ENCODE measurements around the gene ZNF789. TPM values are rescaled to one million over a fixed set of nuclear protein-coding genes. Genes with fewer than 3 reads are reported as not detected.

Gene ZNF789
- total and polyA plus RNA-seq, 4 donors, result 1.6 to 7.4 (median 4.8) TPM

GRCh38 chr7:99504281-99504602, 31.6 kb downstream of the ZNF789 start:
- Histone ChIP-seq H3K4me1 (ENCODE audit: control insufficient read depth in 4 of 4, insufficient read depth in 4 of 4, low read length in 3 of 4) (peaks cover 5 to 27% (median 24%) of the 10 kb centered on the region in 4 donors), H3K9me3 (ENCODE audit: control insufficient read depth in 4 of 4, low read length in 3 of 4) (no peaks in the 10 kb centered on the region), H3K27me3 (ENCODE audit: control insufficient read depth in 4 of 4, insufficient read depth in 4 of 4, low read length in 3 of 4) (no peaks in the 10 kb centered on the region), H3K9ac (ENCODE audit: low read depth in 1 of 2, low read length in 2 of 2) (no peak overlapping the region), H3K27ac (ENCODE audit: low read depth in 1 of 2, low read length in 2 of 2) (peak overlapping the region; percentile 94 to 98), H3K4me3 (ENCODE audit: low read depth in 1 of 3, low read length in 3 of 3) (peak overlapping the region; percentile 80 to 98 (median 88)), H3K36me3 (ENCODE audit: control insufficient read depth in 4 of 4, insufficient read depth in 3 of 4, low read depth in 1 of 4, low read length in 3 of 4) (peaks cover 0 to 2% (median 0%) of the 10 kb centered on the region in 4 donors)
- WGBS, result 11% methylated on average over 19 of the region's 19 CpGs
- TF ChIP-seq JUND (IDR thresholded peaks at IDR 0.05), result no peak
- peak in 1 of 2 donors; percentile 69 for TF ChIP-seq EGR1 (IDR thresholded peaks at IDR 0.05; ENCODE audit: low read depth in 2 of 2)
- no peak for TF ChIP-seq HNF4G (IDR thresholded peaks at IDR 0.05)
- TF ChIP-seq, protein P1, sequence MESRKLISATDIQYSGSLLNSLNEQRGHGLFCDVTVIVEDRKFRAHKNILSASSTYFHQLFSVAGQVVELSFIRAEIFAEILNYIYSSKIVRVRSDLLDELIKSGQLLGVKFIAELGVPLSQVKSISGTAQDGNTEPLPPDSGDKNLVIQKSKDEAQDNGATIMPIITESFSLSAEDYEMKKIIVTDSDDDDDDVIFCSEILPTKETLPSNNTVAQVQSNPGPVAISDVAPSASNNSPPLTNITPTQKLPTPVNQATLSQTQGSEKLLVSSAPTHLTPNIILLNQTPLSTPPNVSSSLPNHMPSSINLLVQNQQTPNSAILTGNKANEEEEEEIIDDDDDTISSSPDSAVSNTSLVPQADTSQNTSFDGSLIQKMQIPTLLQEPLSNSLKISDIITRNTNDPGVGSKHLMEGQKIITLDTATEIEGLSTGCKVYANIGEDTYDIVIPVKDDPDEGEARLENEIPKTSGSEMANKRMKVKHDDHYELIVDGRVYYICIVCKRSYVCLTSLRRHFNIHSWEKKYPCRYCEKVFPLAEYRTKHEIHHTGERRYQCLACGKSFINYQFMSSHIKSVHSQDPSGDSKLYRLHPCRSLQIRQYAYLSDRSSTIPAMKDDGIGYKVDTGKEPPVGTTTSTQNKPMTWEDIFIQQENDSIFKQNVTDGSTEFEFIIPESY (IDR thresholded peaks at IDR 0.05), result peak; percentile 90
- no peak for DNase-seq (ENCODE audit: low spot score)

DNA sequence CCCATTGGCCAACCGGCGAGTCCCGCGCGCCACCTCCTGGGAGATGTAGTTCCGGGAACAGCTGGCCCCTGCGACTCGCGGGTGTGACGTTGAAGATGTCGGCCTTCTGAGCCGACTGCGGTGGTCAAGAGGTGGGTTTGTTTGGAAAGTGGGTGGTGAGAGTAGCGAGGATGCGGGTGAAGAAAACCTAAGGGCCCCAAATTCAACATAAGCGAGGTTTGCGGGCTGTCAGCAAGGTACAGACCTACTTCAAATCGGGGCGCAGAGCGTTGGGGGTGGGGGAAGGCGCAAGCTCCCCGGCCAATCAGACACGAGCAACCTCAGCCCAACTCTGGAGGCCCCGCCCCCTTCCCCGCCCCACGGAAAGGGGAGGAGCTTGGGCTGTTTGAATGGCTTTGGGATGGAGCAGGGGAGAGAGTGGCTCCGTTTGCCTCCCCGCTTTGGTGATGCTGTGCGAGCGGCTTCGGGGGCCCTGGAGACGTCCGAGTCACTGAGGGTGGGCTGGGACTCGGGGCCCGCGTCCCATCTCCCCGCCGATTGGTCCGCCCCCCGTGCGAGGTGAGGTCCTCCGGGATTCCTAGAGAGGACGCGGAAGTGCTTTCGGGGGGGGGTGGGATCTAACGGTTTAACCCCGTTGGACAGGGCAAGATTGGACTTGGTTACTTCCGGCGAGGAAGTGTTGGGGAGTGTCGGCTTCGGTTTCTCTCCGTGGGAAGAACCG, 32.1 kb downstream of the ZNF789 start, which contains the start of gene ZKSCAN5:
TSS of gene ZKSCAN5 (plus strand) at position 60 of the 721 bp plus-strand sequence. CDS start 1,383 bp downstream, outside the sequence.
- Histone ChIP-seq H3K9me3 (ENCODE audit: control insufficient read depth in 4 of 4, low read length in 3 of 4) (no peaks in the 10 kb centered on the region), H3K4me3 (ENCODE audit: low read depth in 1 of 3, low read length in 3 of 3) (peak within 1 kb of the TSS; percentile 80 to 98 (median 88)), H3K27ac (ENCODE audit: low read depth in 1 of 2, low read length in 2 of 2) (peak within 1 kb of the TSS; percentile 94 to 98), H3K27me3 (ENCODE audit: control insufficient read depth in 4 of 4, insufficient read depth in 4 of 4, low read length in 3 of 4) (no peaks in the 10 kb centered on the region), H3K9ac (ENCODE audit: low read depth in 1 of 2, low read length in 2 of 2) (peak within 1 kb of the TSS; percentile 61 to 91), H3K36me3 (ENCODE audit: control insufficient read depth in 4 of 4, insufficient read depth in 3 of 4, low read depth in 1 of 4, low read length in 3 of 4) (peaks cover 0 to 2% (median 0%) of the 10 kb centered on the region in 4 donors), H3K4me1 (ENCODE audit: control insufficient read depth in 4 of 4, insufficient read depth in 4 of 4, low read length in 3 of 4) (peaks cover 5 to 27% (median 24%) of the 10 kb centered on the region in 4 donors)
- WGBS, result under 1% methylated on average over 53 of the region's 53 CpGs
- TF ChIP-seq FOXA1 (IDR thresholded peaks at IDR 0.05) (no peak), EGR1 (IDR thresholded peaks at IDR 0.05; ENCODE audit: low read depth in 2 of 2) (peak; percentile 75 to 88), SP1 (IDR thresholded peaks at IDR 0.05) (peak; percentile 61), HNF4G (IDR thresholded peaks at IDR 0.05) (peak; percentile 26), TAF1 (conservative IDR thresholded peaks at IDR 0.05) (peak; percentile 27), ATF3 (IDR thresholded peaks at IDR 0.05) (no peak), NR2F2 (IDR thresholded peaks at IDR 0.05) (peak; percentile 78), RXRA (IDR thresholded peaks at IDR 0.05) (peak; percentile 57 to 84), YY1 (IDR thresholded peaks at IDR 0.05) (peak; percentile 73), JUND (IDR thresholded peaks at IDR 0.05) (no peak), GABPA (IDR thresholded peaks at IDR 0.05 in 1 of 2, conservative IDR thresholded peaks at IDR 0.05 in 1 of 2) (peak; percentile 81 to 95), REST (IDR thresholded peaks at IDR 0.05) (no peak), HNF4A (conservative IDR thresholded peaks at IDR 0.05) (peak; percentile 60 to 73), MAX (IDR thresholded peaks at IDR 0.05) (peak; percentile 57), FOXA2 (IDR thresholded peaks at IDR 0.05) (no peak), RAD21 (IDR thresholded peaks at IDR 0.05) (peak in 1 of 2 donors; percentile 28)
- TF ChIP-seq, protein P1 (IDR thresholded peaks at IDR 0.05), result peak; percentile 74
- TF ChIP-seq, protein P2, sequence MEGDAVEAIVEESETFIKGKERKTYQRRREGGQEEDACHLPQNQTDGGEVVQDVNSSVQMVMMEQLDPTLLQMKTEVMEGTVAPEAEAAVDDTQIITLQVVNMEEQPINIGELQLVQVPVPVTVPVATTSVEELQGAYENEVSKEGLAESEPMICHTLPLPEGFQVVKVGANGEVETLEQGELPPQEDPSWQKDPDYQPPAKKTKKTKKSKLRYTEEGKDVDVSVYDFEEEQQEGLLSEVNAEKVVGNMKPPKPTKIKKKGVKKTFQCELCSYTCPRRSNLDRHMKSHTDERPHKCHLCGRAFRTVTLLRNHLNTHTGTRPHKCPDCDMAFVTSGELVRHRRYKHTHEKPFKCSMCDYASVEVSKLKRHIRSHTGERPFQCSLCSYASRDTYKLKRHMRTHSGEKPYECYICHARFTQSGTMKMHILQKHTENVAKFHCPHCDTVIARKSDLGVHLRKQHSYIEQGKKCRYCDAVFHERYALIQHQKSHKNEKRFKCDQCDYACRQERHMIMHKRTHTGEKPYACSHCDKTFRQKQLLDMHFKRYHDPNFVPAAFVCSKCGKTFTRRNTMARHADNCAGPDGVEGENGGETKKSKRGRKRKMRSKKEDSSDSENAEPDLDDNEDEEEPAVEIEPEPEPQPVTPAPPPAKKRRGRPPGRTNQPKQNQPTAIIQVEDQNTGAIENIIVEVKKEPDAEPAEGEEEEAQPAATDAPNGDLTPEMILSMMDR (IDR thresholded peaks at IDR 0.05; ENCODE audit: low read depth, low read length, missing input control), result no peak
- DNase-seq (ENCODE audit: low spot score), result peak; percentile 99

Data from liver (tissue), 9 donors.